GM21723 (cell line): ENCODE data around the gene ABI3BP.

Experiments used
- ATAC-seq: cut with Tn5 transposase; IDR thresholded peaks from one replicate; pipeline ENCODE4 v1.9.1; 2021; ENCODE audit warnings: mild to moderate bottlenecking, moderate library complexity; ENCODE audit not compliant: unreplicated experiment

ABI3BP gene

GRCh38 chr3:100896994-100897393 is 96.2 kb downstream of the ABI3BP start:
- ATAC-seq: no peak

GRCh38 chr3:100893590-100893989 is 99.6 kb downstream of the ABI3BP start:
- no peak for ATAC-seq

GRCh38 chr3:100893108-100893507 is 100.1 kb downstream of the ABI3BP start:
- ATAC-seq: no peak

- ATAC-seq: no peak
These were observed 101.4 kb downstream of the ABI3BP start for GRCh38 chr3:100891827-100892226.

GRCh38 chr3:100891033-100891432 is 102.2 kb downstream of the ABI3BP start:
- ATAC-seq: no peak

- ATAC-seq: no peak
These were observed 104.3 kb downstream of the ABI3BP start for GRCh38 chr3:100888881-100889280.

- no peak for ATAC-seq
These were observed 110.6 kb downstream of the ABI3BP start for GRCh38 chr3:100882571-100882984.

GRCh38 chr3:100880845-100881244 is 112.4 kb downstream of the ABI3BP start:
- no peak for ATAC-seq

- no peak for ATAC-seq
These were observed 113.1 kb downstream of the ABI3BP start for GRCh38 chr3:100880072-100880471.

- ATAC-seq: no peak
These were observed 113.9 kb downstream of the ABI3BP start for GRCh38 chr3:100879195-100879810.

- no peak for ATAC-seq
These were observed 115.9 kb downstream of the ABI3BP start for GRCh38 chr3:100877286-100877685.

GRCh38 chr3:100875239-100875638 is 118.0 kb downstream of the ABI3BP start:
- ATAC-seq: no peak

- ATAC-seq: no peak
These were observed 119.6 kb downstream of the ABI3BP start for GRCh38 chr3:100873611-100874010.

- no peak for ATAC-seq
These were observed 121.9 kb downstream of the ABI3BP start for GRCh38 chr3:100871306-100871705.

- ATAC-seq: no peak
These were observed 123.4 kb downstream of the ABI3BP start for GRCh38 chr3:100869787-100870186.

- ATAC-seq: no peak
These were observed 124.3 kb downstream of the ABI3BP start for GRCh38 chr3:100868894-100869293.

- no peak for ATAC-seq
These were observed 125.1 kb downstream of the ABI3BP start for GRCh38 chr3:100868096-100868495.

- ATAC-seq: no peak
These were observed 127.8 kb downstream of the ABI3BP start for GRCh38 chr3:100865442-100865841.

- no peak for ATAC-seq
These were observed 128.6 kb downstream of the ABI3BP start for GRCh38 chr3:100864471-100865250.

GRCh38 chr3:100857863-100858262 is 135.4 kb downstream of the ABI3BP start:
- ATAC-seq: no peak

- ATAC-seq: no peak
These were observed 136.4 kb downstream of the ABI3BP start for GRCh38 chr3:100856821-100857220.

GRCh38 chr3:100852840-100853239 is 140.4 kb downstream of the ABI3BP start:
- ATAC-seq: no peak
